Measurements from ENCODE around the gene HUNK.

HUNK gene

DNA sequence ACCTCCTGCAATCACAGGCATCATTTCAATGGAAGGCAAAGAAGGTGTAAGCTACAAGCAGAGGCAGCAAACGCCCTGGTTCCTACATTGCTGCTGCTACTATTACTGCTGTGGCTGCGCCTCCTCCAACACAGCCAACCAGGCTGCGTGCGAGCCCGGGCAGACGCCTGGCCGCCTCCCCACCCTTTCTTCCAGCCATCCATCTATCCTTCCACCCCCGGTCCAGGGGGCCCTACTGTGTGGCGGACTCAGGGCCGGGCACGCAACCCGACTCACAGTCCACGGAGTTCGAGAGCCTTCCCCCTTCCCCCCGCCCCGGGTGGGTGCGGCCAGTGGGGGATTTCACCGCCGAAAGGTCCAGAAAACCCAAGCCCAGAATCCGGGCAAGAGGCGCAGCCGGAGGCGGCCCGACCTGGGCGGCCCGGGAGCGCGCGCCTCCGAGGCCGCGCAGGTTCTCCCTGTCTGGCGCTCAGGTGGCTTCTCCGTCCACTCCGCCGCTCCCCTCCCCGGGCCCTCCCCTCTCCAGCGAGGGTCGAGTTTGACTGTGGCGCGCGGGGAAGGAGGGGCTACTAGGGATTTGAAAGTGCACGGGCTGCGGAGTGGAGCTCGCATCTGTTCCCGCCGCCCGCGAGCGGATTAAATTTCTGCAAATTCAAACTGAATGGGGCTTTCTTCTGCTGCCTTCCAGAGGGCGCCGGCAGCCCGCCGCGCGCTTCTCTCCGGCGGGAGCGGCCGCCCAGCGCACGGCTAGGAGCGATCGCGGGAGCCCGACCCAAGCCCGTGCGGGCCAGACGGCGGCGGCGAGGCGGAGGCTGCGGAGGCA is at the start of gene HUNK:
Gene HUNK, plus strand, starts transcription at position 569 of the 823 bp plus-strand sequence. CDS start 655 bp downstream, outside the sequence.
- DNase-seq (ENCODE audit: low read depth in 2 of 2) = peak; percentile 12 to 32

DNA sequence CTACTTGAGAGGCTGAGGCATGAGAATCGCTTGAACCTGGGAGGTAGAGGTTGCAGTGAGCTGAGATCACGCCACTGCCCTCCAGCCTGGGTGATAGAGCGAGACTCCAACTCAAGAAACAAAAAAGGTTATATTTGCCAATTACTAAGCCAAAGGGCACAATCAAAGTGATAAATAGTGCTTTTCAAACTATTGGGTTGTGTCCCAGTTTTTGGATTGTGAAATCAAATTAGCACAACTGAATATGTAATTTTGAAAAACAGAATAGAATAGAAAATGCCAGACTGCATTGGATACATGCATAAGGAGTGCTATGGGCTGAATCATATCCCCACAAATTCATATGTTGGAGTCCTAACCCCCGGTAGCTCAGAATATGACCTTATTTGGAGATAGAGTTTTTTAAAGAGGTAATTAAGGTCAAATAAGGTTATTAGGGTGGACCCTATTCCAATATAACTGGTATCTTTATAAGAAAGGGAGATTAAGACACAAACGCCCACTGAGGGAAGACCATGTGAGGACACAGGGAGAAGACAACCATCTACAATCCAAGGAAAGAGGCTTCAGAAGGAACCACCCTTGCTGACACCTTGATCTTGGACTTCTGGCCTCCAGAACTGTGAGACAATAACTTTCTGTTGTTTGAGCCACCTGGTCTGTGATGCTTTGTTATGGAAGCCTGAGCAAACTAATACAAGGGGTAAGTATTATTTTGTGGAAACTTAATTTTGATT is 42.9 kb upstream of the HUNK start:
- H3K4me3 ChIP-seq (replicated peaks in 1 of 2; ENCODE audit: low read depth in 2 of 2, low read length in 2 of 2) = no peak overlapping the region
- DNase-seq (ENCODE audit: low read depth in 2 of 2) = no peak
- TF ChIP-seq, protein P1, sequence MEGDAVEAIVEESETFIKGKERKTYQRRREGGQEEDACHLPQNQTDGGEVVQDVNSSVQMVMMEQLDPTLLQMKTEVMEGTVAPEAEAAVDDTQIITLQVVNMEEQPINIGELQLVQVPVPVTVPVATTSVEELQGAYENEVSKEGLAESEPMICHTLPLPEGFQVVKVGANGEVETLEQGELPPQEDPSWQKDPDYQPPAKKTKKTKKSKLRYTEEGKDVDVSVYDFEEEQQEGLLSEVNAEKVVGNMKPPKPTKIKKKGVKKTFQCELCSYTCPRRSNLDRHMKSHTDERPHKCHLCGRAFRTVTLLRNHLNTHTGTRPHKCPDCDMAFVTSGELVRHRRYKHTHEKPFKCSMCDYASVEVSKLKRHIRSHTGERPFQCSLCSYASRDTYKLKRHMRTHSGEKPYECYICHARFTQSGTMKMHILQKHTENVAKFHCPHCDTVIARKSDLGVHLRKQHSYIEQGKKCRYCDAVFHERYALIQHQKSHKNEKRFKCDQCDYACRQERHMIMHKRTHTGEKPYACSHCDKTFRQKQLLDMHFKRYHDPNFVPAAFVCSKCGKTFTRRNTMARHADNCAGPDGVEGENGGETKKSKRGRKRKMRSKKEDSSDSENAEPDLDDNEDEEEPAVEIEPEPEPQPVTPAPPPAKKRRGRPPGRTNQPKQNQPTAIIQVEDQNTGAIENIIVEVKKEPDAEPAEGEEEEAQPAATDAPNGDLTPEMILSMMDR (IDR thresholded peaks at IDR 0.05; ENCODE audit: low read depth, low read length) = no peak

More for the DNA sequence above, at the start of gene HUNK:
- TF ChIP-seq, protein P1 (IDR thresholded peaks at IDR 0.05; ENCODE audit: low read depth, low read length) = no peak
- H3K4me3 ChIP-seq (replicated peaks in 1 of 2; ENCODE audit: low read depth in 2 of 2, low read length in 2 of 2) = peak within 1 kb of the TSS; percentile 14 to 27

DNA sequence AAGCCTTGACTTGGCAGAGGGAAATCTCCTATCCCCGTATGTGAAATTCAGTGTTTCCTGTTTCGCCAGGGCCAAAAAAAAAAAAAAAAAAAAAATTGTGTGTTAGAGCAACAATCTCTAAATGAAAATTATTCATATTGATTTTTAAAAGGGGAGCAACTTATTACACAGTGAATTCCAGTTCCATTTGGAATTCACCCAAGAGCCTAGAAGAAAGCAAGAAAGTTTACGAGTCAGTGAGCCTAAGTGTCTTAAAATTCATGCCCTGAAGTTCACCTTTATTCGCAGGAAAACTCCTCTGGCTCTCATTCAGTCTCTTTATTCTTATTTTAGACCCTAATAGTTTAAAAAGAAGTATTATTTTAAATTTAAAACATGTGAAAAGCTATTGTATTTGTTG is 42.1 kb upstream of the HUNK start:
- TF ChIP-seq, protein P1 (IDR thresholded peaks at IDR 0.05; ENCODE audit: low read depth, low read length) = no peak
- no peak for DNase-seq (ENCODE audit: low read depth in 2 of 2)
- no peak overlapping the region for H3K4me3 ChIP-seq (replicated peaks in 1 of 2; ENCODE audit: low read depth in 2 of 2, low read length in 2 of 2)

DNA sequence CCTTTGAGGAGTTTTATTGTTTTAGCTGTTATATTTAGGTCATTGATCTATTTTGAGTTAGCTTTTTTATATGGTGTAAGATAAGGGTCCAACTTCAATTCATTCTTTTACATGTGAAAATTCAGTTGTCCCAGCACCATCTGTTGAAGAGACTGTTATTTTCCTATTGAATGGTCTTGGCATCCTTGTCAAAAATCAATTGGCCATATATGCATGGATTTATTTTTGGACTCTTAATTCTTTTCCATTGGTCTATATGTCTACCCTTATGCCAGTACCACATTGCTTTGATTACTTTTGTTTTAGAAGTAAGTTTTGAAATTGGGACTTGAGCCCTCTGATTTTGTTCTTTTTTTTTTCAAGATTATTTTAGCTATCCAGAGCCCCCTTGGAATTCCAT is 35.8 kb upstream of the HUNK start:
- TF ChIP-seq, protein P1 (IDR thresholded peaks at IDR 0.05; ENCODE audit: low read depth, low read length) = no peak
- DNase-seq (ENCODE audit: low read depth in 2 of 2) = no peak
- H3K4me3 ChIP-seq (replicated peaks in 1 of 2; ENCODE audit: low read depth in 2 of 2, low read length in 2 of 2) = no peak overlapping the region

DNA sequence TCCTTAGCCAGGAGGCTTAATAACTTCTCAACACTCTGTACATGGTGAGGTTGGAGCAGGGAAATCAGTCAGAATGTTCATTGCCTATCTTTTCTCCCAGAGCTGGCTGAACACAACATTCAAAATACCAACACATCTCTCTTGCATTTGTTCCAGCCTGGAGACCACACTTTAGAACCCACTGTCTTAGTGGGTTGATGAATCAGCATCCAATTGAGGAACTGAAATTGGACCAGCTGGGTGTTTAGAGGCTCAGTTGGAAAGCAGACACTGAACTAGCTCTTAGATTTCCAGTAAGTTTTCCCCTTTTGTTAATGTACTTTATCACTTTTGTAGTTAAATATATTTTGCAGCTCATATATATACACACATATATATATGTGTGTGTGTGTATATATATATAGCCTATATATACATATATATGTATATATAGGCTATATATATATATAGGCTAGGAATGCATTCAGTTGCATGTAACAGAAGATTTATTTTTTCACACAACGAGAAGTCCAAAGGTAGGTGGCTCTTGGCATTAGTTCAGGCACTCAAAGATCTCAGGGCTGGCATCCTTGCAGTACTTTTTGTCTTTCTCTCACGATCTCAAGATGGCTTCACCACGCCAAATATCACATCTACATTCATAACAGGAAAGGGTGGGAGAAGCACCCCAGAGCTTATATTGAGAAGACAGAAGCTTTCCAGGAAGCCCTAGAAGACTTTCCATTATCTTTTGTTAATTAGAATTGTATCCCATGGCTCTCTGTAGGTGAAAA is 35.0 kb upstream of the HUNK start:
- TF ChIP-seq, protein P1 (IDR thresholded peaks at IDR 0.05; ENCODE audit: low read depth, low read length) = no peak
- no peak overlapping the region for H3K4me3 ChIP-seq (replicated peaks in 1 of 2; ENCODE audit: low read depth in 2 of 2, low read length in 2 of 2)
- DNase-seq (ENCODE audit: low read depth in 2 of 2) = no peak

DNA sequence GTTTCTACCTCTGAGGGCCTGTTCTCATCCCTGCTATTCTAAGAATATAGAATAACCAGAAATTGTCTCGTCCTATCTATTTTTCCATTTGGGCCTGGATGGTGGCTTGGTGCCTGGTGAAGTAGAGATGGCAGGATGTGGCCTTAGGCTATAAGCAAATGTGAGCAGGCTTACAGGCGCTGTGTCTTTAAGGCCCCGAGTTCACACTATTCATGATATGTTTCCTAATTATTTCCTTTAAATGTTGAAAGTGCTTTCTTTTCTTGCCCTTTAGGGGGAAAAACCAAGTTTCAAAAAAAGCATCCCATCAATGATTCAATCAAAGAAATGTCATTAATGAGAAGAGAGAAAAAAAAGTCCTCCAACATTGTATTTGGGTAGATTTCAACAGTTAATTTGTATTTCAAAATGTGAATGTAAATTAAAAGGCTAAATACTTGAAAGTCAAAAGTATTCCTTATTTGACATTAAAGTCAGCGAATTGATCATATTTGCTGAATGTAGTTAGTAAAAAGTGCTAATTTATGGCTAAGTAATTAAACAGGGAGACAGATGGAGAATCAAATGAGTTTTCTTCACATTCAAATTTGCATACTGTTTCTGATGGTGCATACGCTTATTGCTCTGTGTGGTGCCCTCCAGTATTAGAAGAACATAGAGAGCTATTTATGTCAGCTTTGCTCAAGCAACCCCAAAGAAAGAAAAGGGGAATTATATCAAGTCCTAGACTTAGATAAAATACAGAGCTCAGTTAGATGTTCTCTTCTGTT is 34.0 kb upstream of the HUNK start:
- TF ChIP-seq, protein P1 (IDR thresholded peaks at IDR 0.05; ENCODE audit: low read depth, low read length) = no peak
- H3K4me3 ChIP-seq (replicated peaks in 1 of 2; ENCODE audit: low read depth in 2 of 2, low read length in 2 of 2) = no peak overlapping the region
- DNase-seq (ENCODE audit: low read depth in 2 of 2) = no peak
